NCI-H1048 (cell line): ENCODE data around the gene STAG1.
"Not testable (repeated sequence)": the region's sequence is repeated elsewhere in the genome, so short reads cannot be mapped to it uniquely, and the experiment has no call there.

Experiments
- DNase-seq: peaks from one replicate; lab custom pipeline; 2025; lab: John Stamatoyannopoulos, UW

STAG1 gene

GRCh38 chr3:136645915-136646314 lies 106.3 kb downstream of the STAG1 start:
- no peak for DNase-seq

DNA sequence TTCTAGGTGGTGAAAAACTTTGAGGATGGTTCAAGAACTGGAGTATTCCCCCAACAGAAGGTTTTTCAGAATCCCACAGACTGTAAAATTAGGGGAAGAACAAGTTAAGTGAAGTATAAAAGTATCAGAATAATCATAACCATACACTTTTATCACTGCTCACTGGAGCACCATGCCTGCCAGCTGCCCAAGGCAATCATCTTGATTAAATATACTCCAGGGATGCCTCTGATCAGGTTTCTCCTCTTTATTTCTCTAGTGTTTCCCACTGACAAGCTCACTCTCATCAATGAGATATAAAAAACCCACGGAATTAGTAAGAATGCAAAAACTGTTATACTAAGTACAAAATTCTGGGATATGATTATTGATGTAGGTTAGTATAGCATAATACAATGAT lies 108.0 kb downstream of the STAG1 start:
- no peak for DNase-seq

GRCh38 chr3:136643380-136643779 lies 108.8 kb downstream of the STAG1 start:
- not testable (repeated sequence) for DNase-seq

GRCh38 chr3:136642711-136643110 lies 109.5 kb downstream of the STAG1 start:
- DNase-seq = no peak

DNA sequence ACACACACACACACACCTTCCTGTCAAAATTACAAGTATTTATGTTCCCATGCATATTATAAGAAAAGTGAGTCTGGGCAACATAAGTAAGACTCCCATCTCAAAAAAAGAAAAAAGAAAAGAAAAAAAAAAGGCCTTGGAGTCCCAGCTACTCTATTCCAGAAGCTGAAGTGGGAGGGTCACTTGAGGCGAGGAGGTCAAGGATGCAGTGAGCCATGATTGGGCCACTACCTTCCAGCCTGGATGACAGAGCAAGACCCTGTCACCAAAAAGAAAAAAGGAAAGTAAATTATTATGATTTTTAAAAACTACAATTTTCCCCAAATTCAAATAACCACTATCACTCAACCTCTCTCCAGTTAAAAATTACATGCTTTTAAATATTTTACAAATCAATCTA lies 113.1 kb downstream of the STAG1 start:
- DNase-seq = no peak

DNA sequence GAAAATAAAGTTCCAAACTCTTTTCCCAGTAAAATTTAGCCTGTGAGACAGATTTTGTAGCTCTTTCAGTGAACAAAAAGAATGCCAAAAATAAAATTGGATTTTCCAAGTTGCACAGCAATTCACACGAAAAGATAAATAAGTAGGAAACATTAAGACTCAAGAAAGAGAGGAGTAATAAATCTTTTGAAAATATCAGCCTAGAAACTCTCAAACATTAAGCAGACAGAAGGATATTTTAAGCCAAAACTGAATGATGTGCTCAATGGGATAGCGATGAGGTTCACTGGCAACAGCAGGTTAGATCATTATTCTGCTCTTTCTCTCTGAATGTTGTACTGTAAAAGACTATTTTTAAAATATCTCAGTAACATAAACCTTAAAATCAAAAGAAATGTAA lies 115.0 kb downstream of the STAG1 start:
- no peak for DNase-seq

DNA sequence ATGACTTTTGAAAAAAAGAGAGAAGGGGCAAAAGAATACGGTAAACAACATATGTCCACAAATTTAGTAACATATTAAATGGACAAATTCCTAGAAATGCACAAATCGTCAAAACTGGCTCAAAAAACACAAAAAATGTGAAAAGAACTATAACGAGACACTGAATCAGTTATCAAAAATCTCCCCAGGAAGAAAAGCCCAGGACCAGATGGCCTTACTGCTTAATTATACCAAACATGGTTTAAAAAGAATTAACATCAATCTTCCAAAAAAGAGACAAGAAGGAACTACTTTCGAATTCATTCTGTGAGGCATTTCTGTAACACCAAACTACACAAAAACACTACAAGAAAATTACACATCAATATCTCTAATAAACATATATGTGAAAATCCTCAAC lies 117.4 kb downstream of the STAG1 start:
- no peak for DNase-seq

DNA sequence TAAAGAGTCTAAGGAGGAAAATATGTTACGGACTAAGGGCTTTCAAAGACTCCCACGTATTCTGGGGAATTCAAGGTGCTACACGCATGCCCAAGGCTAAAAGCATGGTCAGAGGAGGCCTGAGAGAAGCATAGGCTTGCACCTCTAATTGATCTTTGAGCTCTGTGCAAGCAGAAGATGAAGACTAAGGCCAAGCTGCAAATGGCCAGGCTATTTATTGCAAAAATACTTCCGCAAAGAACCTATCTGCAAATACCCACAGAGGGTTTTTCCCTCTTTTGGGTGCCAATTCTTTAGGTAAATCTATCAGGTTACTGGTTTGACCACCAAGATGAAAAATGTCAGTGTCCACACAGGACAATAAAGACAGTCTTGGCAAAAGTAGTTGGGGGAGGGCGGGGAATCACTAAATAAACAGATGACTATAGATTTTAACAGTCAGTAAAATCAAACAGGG lies 119.5 kb downstream of the STAG1 start:
- no peak for DNase-seq

DNA sequence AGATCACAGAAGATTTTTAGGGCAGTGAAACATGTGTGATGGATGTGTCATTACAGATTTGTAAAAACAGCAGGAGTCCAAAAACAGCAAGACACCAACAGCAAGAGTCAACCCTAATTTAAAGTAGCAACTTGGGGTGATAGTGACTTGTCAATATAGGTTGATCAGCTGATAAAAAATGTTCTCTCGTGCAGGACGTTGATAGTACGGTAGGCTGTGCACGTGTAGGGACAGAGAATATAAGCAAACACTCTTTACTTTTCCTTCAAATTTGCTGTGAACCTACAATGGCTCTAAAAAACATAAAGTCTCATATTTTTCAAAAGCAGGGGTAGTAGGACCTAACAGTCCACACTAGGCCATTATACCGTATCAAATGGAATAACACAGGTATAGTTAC lies 120.8 kb downstream of the STAG1 start:
- DNase-seq = no peak

DNA sequence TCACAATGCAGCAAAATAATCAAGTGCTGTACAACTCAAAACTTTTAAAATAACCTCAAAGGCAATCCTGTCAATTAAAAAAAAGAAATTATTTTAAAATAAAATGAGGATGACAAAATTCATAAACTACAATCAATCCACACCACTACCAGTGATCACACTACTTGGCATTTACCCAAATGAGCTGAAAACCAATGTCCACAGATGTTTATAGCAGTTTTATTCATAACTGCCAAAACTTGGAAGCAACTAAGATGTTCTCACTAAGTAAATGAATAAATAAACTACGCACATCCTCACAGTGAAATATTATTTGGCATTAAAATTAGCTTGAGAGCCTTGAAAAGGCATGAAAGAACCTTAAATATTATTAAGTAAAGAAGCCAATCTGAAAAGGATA lies 121.3 kb downstream of the STAG1 start:
- no peak for DNase-seq

DNA sequence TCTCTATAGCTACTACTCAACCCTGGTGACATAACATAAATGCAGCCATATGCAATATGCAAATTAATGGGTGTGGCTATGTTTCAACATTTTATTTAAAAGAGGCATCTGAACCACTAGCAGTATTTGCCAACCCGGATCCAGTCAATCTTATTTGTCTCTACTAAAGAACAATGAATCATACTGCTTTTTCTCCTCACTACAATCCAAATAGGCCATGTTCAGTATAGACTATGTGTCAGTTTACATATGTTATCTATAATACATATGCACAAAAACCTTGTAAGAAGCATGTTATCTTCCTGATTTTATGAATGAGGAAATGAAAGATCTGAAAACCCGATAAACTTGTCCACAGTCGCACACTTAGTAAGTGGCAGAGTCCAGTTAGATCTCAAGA lies 125.7 kb downstream of the STAG1 start:
- DNase-seq = no peak

DNA sequence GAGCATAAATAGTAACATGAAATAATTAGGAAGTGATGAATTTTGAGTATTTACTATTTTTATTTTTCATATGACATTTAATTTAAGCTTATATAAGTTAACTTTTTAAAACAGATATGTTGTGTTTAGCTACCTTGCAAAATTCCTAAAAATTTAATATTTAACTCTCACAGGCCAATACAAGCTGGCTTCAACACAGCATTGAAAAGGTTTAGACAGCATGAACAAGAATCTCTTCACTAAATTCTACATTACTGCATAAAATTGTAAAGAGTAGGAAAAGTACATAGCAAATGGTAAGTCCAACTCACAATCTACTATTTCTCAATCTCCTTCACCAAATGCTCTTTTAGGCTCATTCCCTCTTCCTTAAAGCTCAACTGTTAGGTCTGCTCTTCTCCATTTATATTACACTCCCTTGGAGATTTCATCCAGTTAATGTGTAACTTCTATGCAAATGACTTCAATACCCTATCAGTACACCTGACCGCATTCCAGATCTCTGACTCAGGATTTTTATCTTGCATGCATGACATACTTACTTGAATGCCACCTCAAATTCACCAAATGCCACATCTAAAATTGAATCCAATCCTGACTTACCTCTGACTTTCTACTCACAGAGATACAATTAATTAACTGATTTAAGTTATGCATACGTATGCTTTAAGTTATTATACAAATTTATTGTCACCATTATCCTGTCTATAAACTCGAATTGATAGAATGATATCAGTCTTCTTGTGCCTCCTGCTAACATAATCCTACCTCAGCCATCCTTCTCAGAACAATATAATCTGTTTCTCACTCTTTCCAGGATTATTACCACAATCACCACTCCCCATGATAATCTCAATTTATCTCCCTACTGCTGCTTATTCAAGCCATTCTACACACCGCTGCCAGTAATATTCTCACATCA lies 127.0 kb downstream of the STAG1 start:
- DNase-seq = peak; percentile 47

DNA sequence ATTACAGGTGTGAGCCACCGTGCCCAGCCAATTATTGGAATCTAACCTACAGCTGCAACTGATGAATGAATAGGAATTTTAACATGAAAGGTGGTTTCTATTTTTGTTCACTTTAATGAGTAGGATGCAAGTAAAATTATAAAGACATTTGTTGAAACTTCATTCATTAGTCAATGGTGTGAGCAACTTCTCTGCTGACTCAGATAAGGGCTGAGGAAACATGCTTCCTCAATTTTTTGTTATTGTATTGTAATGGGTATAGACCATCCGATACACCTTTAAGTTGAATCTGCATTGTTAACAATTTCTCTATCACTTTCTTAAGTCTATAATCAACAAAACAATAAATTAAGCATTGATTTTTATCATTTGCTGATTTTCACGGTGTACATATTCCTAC lies 127.8 kb downstream of the STAG1 start:
- DNase-seq = no peak

DNA sequence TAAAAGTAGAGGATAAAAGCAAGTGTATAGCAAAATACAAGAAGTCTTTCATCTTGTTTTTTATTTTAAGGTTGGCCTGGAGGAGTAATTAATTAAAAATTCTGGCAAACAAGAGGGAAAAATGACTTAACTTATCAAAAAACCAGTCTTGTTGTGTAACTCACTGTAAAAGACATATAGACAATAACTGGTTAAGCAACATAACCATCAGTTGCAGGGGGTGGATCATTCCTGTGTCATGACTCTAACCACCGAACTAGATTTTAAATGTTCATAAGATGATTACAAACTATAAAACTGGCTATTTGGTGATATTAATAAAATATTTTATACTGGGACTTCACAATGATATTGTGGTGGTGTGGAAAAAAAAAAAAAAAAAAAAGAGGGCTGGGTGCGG lies 130.6 kb downstream of the STAG1 start:
- DNase-seq = no peak

- DNase-seq = no peak
Measured at GRCh38 chr3:136620436-136620835, 131.7 kb downstream of the STAG1 start.

DNA sequence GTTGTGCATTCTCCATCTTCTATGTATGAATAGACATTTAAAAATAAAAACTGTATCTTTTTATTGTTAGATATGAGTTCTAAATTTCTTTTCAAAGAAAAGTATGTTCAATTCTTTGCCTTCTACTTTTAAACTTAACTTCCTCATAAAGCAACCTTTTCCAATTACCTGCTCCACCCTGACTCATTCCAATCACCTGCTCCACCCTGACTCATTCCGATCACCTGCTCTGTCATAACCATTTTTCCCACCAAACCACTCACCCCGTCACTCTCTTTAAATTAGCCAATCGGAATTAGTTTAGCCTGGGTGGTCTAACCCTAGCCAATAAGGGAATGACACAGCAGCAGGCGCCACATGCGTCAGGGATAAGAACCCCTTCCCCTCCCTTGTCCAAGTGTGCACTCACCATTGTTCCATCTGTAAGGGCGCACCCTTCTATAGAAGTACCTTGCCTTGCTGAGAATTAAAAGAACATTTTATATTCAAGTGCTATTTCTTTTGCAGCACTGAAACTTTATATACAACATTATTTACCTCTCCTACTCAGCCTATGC lies 134.1 kb downstream of the STAG1 start:
- not testable (repeated sequence) for DNase-seq

DNA sequence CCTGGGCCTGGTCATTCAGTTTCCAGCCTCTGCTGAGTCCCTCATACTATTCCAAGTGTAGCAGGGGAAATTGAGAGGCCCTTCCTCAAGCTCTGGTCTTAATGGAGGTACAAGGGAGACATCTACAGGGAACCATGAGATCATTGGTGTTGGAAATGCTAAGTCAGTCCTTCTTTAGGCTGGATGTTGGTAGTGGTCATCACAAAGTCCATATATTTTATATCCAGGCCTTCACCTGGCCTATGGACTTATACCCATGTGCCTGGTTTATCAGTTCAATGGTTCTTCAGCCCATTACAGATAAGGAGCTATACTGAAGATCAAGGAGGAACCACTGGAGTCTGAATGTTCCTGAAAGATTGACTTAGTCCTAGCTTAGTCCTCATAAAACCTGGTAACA lies 135.0 kb downstream of the STAG1 start:
- DNase-seq = no peak

DNA sequence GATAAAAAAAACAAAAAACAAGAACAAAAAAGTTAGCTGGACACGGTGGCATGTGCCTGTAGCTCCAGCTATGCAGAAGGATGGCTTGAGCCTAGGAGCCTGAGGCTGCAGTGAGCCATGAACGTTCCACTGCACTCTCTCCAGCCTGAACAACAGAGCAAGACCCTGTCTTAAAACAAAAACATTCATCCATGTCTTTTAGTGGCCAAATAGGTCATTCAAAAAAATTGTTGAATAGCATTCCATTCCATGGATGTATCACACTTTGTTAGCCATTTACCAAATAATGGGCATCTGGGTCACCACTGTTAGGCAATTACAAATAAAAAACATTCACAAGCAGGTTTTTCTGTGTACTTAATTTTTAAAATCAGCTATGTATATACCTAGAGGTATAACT lies 139.7 kb downstream of the STAG1 start:
- no peak for DNase-seq

- no peak for DNase-seq
Measured at GRCh38 chr3:136606990-136607389, 145.2 kb downstream of the STAG1 start.

DNA sequence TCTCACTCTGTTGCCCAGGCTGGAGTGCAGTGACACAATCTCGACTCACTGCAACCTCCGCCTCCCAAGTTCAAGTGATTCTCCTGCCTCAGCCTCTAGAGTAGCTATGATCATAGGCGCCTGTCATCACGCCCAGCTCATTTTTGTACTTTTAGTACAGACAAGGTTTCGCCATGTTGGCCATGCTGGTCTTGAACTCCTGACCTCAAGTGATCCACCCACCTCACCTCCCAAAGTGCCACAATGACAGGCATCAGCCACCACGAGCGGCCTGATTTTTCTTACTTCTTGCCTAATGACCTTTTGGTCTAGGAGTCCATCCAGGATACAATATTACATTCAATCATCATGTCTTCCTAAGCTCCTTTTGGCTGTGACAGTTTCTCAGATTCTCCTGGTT lies 146.0 kb downstream of the STAG1 start:
- not testable (repeated sequence) for DNase-seq

GRCh38 chr3:136604961-136605360 lies 147.2 kb downstream of the STAG1 start:
- no peak for DNase-seq

DNA sequence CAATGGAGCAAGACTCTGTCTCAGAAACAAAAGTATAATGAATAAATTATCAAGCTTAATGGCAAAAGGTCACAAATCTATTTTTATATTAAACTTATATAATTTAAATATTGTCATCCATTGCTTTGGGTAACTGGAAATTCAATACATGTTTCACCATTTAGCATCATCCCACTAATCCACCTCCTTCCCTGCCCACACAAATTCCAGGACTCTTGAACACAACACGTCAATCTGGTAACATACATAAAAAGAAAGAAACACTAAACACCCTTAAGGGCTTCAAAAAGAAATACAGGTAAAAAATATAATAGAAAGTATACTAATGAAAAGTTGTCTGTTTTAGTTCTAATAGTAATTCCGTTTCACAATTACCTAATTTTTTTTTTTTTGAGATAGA lies 149.4 kb downstream of the STAG1 start:
- no peak for DNase-seq

GRCh38 chr3:136595913-136596697 lies 156.1 kb downstream of the STAG1 start:
- DNase-seq = no peak
